ENCODE results near the gene FGF11. TPM values are rescaled to one million over a fixed set of nuclear protein-coding genes. Genes with fewer than 3 reads are reported as not detected.

The FGF11 gene
- total and polyA plus RNA-seq, 2 of the 4 experiments (the other 2 are of a cell fraction): 0.18 to 1.1 TPM

GRCh38 chr17:7464081-7464480 is 24.8 kb downstream of the FGF11 start:
- Histone ChIP-seq H2AK5ac (ENCODE audit: low read depth, low read length) (no peak overlapping the region), H3K27me3 (ENCODE audit: control insufficient read depth, insufficient read depth, low read length) (no peaks in the 10 kb centered on the region), H4K91ac (ENCODE audit: insufficient read depth, low read depth, low read length) (no peak overlapping the region), H3K4me3 (ENCODE audit: insufficient read depth, low read depth, low read length) (no peak overlapping the region), H3K79me1 (ENCODE audit: low read depth in 1 of 2, low read length in 2 of 2) (peaks cover 16 to 68% of the 10 kb centered on the region in 2 experiments; a peak in 3 of 4 replicates), H3K14ac (replicated peaks; ENCODE audit: low read depth, low read length) (no peak overlapping the region), H3K23ac (ENCODE audit: low read depth, low read length) (no peak overlapping the region), H3K4me1 (ENCODE audit: control insufficient read depth, insufficient read depth, low read length) (peaks cover 9% of the 10 kb centered on the region; the same call in 1 of the 2 replicates), H4K5ac (ENCODE audit: low read depth, low read length) (no peak overlapping the region), H3K9me1 (ENCODE audit: insufficient read depth, low read length) (peaks cover 15% of the 10 kb centered on the region), H3K9ac (ENCODE audit: low read depth, low read length) (no peak overlapping the region), H3K4ac (ENCODE audit: low read depth, low read length) (no peak overlapping the region), H3K56ac (ENCODE audit: extremely low read depth, insufficient read depth, low read length) (no peak overlapping the region), H3K36me3 (ENCODE audit: control insufficient read depth, insufficient read depth, low read length) (peaks cover 48% of the 10 kb centered on the region), H4K20me1 (ENCODE audit: insufficient read depth, low read length) (peaks cover 46% of the 10 kb centered on the region), H4K8ac (ENCODE audit: low read depth in 2 of 2, low read length in 2 of 2) (no peak overlapping the region), H2BK15ac (ENCODE audit: low read depth, low read length) (no peak overlapping the region), H3K4me2 (ENCODE audit: low read depth, low read length) (no peak overlapping the region), H3K18ac (ENCODE audit: low read depth, low read length) (no peak overlapping the region), H2BK120ac (ENCODE audit: low read depth, low read length) (no peak overlapping the region), H3K27ac (ENCODE audit: insufficient read depth, low read length) (no peak overlapping the region), H2AK9ac (replicated peaks; ENCODE audit: low read depth, low read length, poor library complexity) (no peak overlapping the region), H2AFZ (replicated peaks; ENCODE audit: low read length, poor library complexity) (no peak overlapping the region), H2BK5ac (ENCODE audit: low read depth, low read length, poor library complexity, severe bottlenecking) (no peak overlapping the region), H2BK20ac (ENCODE audit: low read depth, low read length) (no peak overlapping the region), H3K9me3 (ENCODE audit: control insufficient read depth, insufficient read depth, low read length) (no peaks in the 10 kb centered on the region)
- POLR2A ChIA-PET (ENCODE audit: unreplicated experiment): no interaction called here
- WGBS, 2 experiments (ENCODE audit: extremely low coverage in 2 of 2, insufficient read length in 1 of 2): 80% methylated on average over 2 of the region's 9 CpGs; no CpG with 5 or more reads in 1 of the 2 experiments
- no TSS peak for BruUV-seq (replicated peaks)
- TF ChIP-seq CEBPB (IDR thresholded peaks at IDR 0.05; ENCODE audit: low read depth, low read length) (no peak), MXI1 (IDR thresholded peaks at IDR 0.05; ENCODE audit: borderline replicate concordance, low read depth, low read length) (no peak), ELK1 (IDR thresholded peaks at IDR 0.05; ENCODE audit: borderline replicate concordance, low read depth, low read length) (no peak), RFX5 (IDR thresholded peaks at IDR 0.05; ENCODE audit: low read depth, low read length) (no peak), BHLHE40 (IDR thresholded peaks at IDR 0.05; ENCODE audit: low read depth, low read length) (no peak), RCOR1 (IDR thresholded peaks at IDR 0.05; ENCODE audit: insufficient replicate concordance, low read length) (no peak), MAZ (IDR thresholded peaks at IDR 0.05; ENCODE audit: borderline replicate concordance, low read depth, low read length) (no peak), CHD1 (IDR thresholded peaks at IDR 0.05; ENCODE audit: low read depth, low read length) (no peak), CTCF (conservative IDR thresholded peaks at IDR 0.05; ENCODE audit: low read depth, low read length) (no peak), FOS (IDR thresholded peaks at IDR 0.05; ENCODE audit: low read depth, low read length) (no peak), POLR2A (IDR thresholded peaks at IDR 0.05; ENCODE audit: low read depth, low read length) (no peak), SMC3 (IDR thresholded peaks at IDR 0.05; ENCODE audit: low read depth, low read length) (no peak), NFE2L2 (IDR thresholded peaks at IDR 0.05; ENCODE audit: low read depth, low read length) (no peak), MAFK (IDR thresholded peaks at IDR 0.05; ENCODE audit: low read depth, low read length) (no peak), USF2 (IDR thresholded peaks at IDR 0.05; ENCODE audit: low read depth, low read length) (no peak), RAD21 (IDR thresholded peaks at IDR 0.05; ENCODE audit: low read length) (no peak)
- in situ Hi-C loops (cut with MboI; ENCODE audit: low sequenced_read_pairs) (no loop called here), dilution Hi-C loops (cut with HindIII; ENCODE audit: low sequenced_read_pairs, unreplicated experiment) (no loop called here), intact Hi-C loops (cut with micrococcal nuclease) (no loop called here)
- CTCF ChIA-PET: no interaction called here
- ATAC-seq (ENCODE audit: low read depth) (no peak), DNase-seq (no peak)
